ENCODE results near the gene CITED2. TPM values are rescaled to one million over a fixed set of nuclear protein-coding genes. Genes with fewer than 3 reads are reported as not detected.

CITED2 gene
- total RNA-seq, 1 donor, result 126 TPM

GRCh38 chr6:139335447-139336210, 38.8 kb downstream of the CITED2 start:
- TF ChIP-seq, protein P1, sequence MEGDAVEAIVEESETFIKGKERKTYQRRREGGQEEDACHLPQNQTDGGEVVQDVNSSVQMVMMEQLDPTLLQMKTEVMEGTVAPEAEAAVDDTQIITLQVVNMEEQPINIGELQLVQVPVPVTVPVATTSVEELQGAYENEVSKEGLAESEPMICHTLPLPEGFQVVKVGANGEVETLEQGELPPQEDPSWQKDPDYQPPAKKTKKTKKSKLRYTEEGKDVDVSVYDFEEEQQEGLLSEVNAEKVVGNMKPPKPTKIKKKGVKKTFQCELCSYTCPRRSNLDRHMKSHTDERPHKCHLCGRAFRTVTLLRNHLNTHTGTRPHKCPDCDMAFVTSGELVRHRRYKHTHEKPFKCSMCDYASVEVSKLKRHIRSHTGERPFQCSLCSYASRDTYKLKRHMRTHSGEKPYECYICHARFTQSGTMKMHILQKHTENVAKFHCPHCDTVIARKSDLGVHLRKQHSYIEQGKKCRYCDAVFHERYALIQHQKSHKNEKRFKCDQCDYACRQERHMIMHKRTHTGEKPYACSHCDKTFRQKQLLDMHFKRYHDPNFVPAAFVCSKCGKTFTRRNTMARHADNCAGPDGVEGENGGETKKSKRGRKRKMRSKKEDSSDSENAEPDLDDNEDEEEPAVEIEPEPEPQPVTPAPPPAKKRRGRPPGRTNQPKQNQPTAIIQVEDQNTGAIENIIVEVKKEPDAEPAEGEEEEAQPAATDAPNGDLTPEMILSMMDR (IDR thresholded peaks at IDR 0.05; ENCODE audit: insufficient read depth, low read length), result no peak
- no peak overlapping the region for H3K4me3 ChIP-seq (ENCODE audit: low read depth, low read length)
- peak; percentile 23 for DNase-seq (ENCODE audit: low read depth)

GRCh38 chr6:139334806-139335446, 39.5 kb downstream of the CITED2 start:
- H3K4me3 ChIP-seq (ENCODE audit: low read depth, low read length), result no peak overlapping the region
- TF ChIP-seq, protein P1 (IDR thresholded peaks at IDR 0.05; ENCODE audit: insufficient read depth, low read length), result no peak
- DNase-seq (ENCODE audit: low read depth), result peak; percentile 98

DNA sequence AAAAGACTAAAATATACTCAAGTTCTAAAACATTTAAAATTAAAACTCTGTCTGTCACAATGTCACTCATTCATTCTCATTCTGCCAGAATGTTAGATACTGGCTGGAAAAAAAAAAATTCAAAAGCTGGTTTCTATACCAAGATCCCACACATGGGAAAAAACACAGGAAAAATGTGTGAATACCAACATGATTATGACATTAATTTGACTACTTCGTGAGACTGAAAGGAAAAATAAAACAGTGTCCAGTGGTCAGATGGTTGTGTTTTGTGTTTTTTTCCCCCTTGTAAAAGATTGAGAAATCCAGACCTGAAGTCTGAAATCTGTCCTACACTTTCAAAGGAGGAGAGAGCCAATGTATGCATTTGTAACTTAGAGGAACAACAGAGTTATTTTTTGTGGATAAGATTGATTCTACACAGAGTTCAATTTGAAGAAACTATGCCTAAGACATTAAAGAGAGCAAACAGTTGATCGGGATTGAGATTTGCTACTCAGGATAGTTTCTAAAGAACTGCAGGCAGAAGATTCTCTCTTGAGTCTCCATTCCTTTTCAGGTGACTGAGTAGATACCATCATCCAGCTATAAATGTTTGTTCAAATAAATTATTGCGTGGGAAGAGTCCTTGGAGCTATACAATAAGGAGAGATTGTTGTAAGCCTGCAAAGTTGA, 43.5 kb downstream of the CITED2 start:
- DNase-seq (ENCODE audit: low read depth), result peak; percentile 23
- no peak overlapping the region for H3K4me3 ChIP-seq (ENCODE audit: low read depth, low read length)
- TF ChIP-seq, protein P1 (IDR thresholded peaks at IDR 0.05; ENCODE audit: insufficient read depth, low read length), result no peak

- H3K4me3 ChIP-seq (ENCODE audit: low read depth, low read length), result no peak overlapping the region
- TF ChIP-seq, protein P1 (IDR thresholded peaks at IDR 0.05; ENCODE audit: insufficient read depth, low read length), result no peak
- DNase-seq (ENCODE audit: low read depth), result no peak
Measured at GRCh38 chr6:139330306-139330705, 44.1 kb downstream of the CITED2 start.

- TF ChIP-seq, protein P1 (IDR thresholded peaks at IDR 0.05; ENCODE audit: insufficient read depth, low read length), result no peak
- DNase-seq (ENCODE audit: low read depth), result no peak
- H3K4me3 ChIP-seq (ENCODE audit: low read depth, low read length), result no peak overlapping the region
Measured at GRCh38 chr6:139329224-139329623, 45.2 kb downstream of the CITED2 start.

DNA sequence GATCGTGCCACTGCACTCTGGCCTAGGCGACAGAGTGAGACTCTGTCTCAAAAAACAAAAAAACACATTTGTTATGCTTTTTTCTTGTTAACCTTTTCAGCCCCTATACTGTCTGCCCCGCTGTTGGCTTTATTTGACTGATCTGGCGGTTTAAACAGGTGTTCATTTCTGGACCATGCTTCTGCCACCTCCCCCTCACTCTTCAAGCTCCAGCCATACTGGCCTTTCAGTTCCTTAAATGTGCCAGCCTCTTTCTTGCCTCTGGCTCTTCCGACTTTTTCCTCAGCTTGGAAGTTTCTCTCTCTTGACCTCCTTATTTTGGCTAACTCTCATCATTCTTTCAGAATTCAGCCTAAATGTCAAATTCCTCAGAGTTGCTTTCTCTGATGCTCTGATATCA, 47.4 kb downstream of the CITED2 start:
- no peak overlapping the region for H3K4me3 ChIP-seq (ENCODE audit: low read depth, low read length)
- DNase-seq (ENCODE audit: low read depth), result no peak
- TF ChIP-seq, protein P1 (IDR thresholded peaks at IDR 0.05; ENCODE audit: insufficient read depth, low read length), result no peak

Measured in fibroblast of the aortic adventitia (primary cell).